GM19455 (cell line): ENCODE measurements around the gene JAG1.

ENCODE experiments used
- ATAC-seq: cut with Tn5 transposase; IDR thresholded peaks from one replicate; pipeline ENCODE4 v1.9.1; 2021; ENCODE audit not compliant: unreplicated experiment

JAG1 gene

GRCh38 chr20:10699941-10700340, 26.1 kb upstream of the JAG1 start:
- ATAC-seq = no peak

- no peak for ATAC-seq
These were observed 25.7 kb upstream of the JAG1 start for GRCh38 chr20:10699489-10699888.

GRCh38 chr20:10696650-10697049, 22.9 kb upstream of the JAG1 start:
- ATAC-seq = no peak

GRCh38 chr20:10689385-10689784, 15.6 kb upstream of the JAG1 start:
- no peak for ATAC-seq

- no peak for ATAC-seq
These were observed 14.1 kb upstream of the JAG1 start for GRCh38 chr20:10687895-10688294.

- no peak for ATAC-seq
These were observed 12.7 kb upstream of the JAG1 start for GRCh38 chr20:10686356-10687133.

GRCh38 chr20:10683537-10683936, 9.7 kb upstream of the JAG1 start:
- ATAC-seq = no peak

GRCh38 chr20:10682939-10683338, 9.1 kb upstream of the JAG1 start:
- ATAC-seq = no peak

GRCh38 chr20:10681494-10681893, 7.7 kb upstream of the JAG1 start:
- ATAC-seq = no peak

- ATAC-seq = no peak
These were observed 6.8 kb upstream of the JAG1 start for GRCh38 chr20:10680571-10680970.

GRCh38 chr20:10679269-10679668, 5.5 kb upstream of the JAG1 start:
- ATAC-seq = no peak

- ATAC-seq = no peak
These were observed 2.7 kb upstream of the JAG1 start for GRCh38 chr20:10676518-10676917.

GRCh38 chr20:10675450-10675848, 1.6 kb upstream of the JAG1 start:
- no peak for ATAC-seq

GRCh38 chr20:10674684-10675449, 1.1 kb upstream of the JAG1 start:
- peak; percentile 46 for ATAC-seq

- ATAC-seq = peak; percentile 3
These were observed 490 bp downstream of the JAG1 start for GRCh38 chr20:10673176-10673841.

- no peak for ATAC-seq
These were observed 1.1 kb downstream of the JAG1 start for GRCh38 chr20:10672624-10673127.

GRCh38 chr20:10671919-10672623, 1.7 kb downstream of the JAG1 start:
- no peak for ATAC-seq

GRCh38 chr20:10671221-10671918, 2.4 kb downstream of the JAG1 start:
- peak; percentile 25 for ATAC-seq

GRCh38 chr20:10670501-10671220, 3.1 kb downstream of the JAG1 start:
- peak; percentile 20 for ATAC-seq
